ENCODE measurements around the gene MYLIP.
A peak's percentile ranks its signal among the peaks of the same experiment; 100 is the strongest.

The MYLIP gene

GRCh38 chr6:16141514-16141913, 12.6 kb downstream of the MYLIP start:
- no peak for DNase-seq (ENCODE audit: low spot score)

- DNase-seq (ENCODE audit: low spot score): no peak
These were observed 16.2 kb downstream of the MYLIP start for GRCh38 chr6:16145038-16145437.

GRCh38 chr6:16146028-16146427, 17.1 kb downstream of the MYLIP start:
- DNase-seq (ENCODE audit: low spot score): no peak

GRCh38 chr6:16146527-16146955, 17.7 kb downstream of the MYLIP start:
- DNase-seq (ENCODE audit: low spot score): no peak

GRCh38 chr6:16148498-16148897, 19.6 kb downstream of the MYLIP start:
- DNase-seq (ENCODE audit: low spot score): no peak

GRCh38 chr6:16149305-16149704, 20.4 kb downstream of the MYLIP start:
- DNase-seq (ENCODE audit: low spot score): no peak

GRCh38 chr6:16150098-16150497, 21.2 kb downstream of the MYLIP start:
- no peak for DNase-seq (ENCODE audit: low spot score)

GRCh38 chr6:16153211-16153820, 24.4 kb downstream of the MYLIP start:
- peak; percentile 87 for DNase-seq (ENCODE audit: low spot score)

- DNase-seq (ENCODE audit: low spot score): no peak
These were observed 26.0 kb downstream of the MYLIP start for GRCh38 chr6:16154904-16155303.

- no peak for DNase-seq (ENCODE audit: low spot score)
These were observed 28.6 kb downstream of the MYLIP start for GRCh38 chr6:16157492-16157891.

GRCh38 chr6:16157909-16158308, 29.0 kb downstream of the MYLIP start:
- peak; percentile 51 for DNase-seq (ENCODE audit: low spot score)

GRCh38 chr6:16158943-16159557, 30.2 kb downstream of the MYLIP start:
- DNase-seq (ENCODE audit: low spot score): peak; percentile 96

- no peak for DNase-seq (ENCODE audit: low spot score)
These were observed 31.9 kb downstream of the MYLIP start for GRCh38 chr6:16160794-16161193.

- no peak for DNase-seq (ENCODE audit: low spot score)
These were observed 33.1 kb downstream of the MYLIP start for GRCh38 chr6:16162003-16162402.

GRCh38 chr6:16163066-16163465, 34.2 kb downstream of the MYLIP start:
- DNase-seq (ENCODE audit: low spot score): no peak

GRCh38 chr6:16163535-16164300, 34.8 kb downstream of the MYLIP start:
- no peak for DNase-seq (ENCODE audit: low spot score)

GRCh38 chr6:16165641-16166040, 36.8 kb downstream of the MYLIP start:
- DNase-seq (ENCODE audit: low spot score): no peak

GRCh38 chr6:16166871-16167608, 38.2 kb downstream of the MYLIP start:
- no peak for DNase-seq (ENCODE audit: low spot score)

- no peak for DNase-seq (ENCODE audit: low spot score)
These were observed 39.2 kb downstream of the MYLIP start for GRCh38 chr6:16168121-16168520.

GRCh38 chr6:16168858-16169257, 40.0 kb downstream of the MYLIP start:
- DNase-seq (ENCODE audit: low spot score): peak; percentile 81

GRCh38 chr6:16171400-16171799, 42.5 kb downstream of the MYLIP start:
- no peak for DNase-seq (ENCODE audit: low spot score)

GRCh38 chr6:16173167-16173940, 44.5 kb downstream of the MYLIP start:
- no peak for DNase-seq (ENCODE audit: low spot score)
